Activated CD4-positive, CD25-positive, alpha-beta regulatory T cell (primary cell): Measurements from ENCODE around the gene KCNQ1OT1.
A peak's percentile ranks its signal among the peaks of the same experiment; 100 is the strongest.

Experiments
- DNase-seq, 4 experiments: peaks; one replicate each; lab custom pipeline; 2025; lab: John Stamatoyannopoulos, UW

KCNQ1OT1 gene

DNA sequence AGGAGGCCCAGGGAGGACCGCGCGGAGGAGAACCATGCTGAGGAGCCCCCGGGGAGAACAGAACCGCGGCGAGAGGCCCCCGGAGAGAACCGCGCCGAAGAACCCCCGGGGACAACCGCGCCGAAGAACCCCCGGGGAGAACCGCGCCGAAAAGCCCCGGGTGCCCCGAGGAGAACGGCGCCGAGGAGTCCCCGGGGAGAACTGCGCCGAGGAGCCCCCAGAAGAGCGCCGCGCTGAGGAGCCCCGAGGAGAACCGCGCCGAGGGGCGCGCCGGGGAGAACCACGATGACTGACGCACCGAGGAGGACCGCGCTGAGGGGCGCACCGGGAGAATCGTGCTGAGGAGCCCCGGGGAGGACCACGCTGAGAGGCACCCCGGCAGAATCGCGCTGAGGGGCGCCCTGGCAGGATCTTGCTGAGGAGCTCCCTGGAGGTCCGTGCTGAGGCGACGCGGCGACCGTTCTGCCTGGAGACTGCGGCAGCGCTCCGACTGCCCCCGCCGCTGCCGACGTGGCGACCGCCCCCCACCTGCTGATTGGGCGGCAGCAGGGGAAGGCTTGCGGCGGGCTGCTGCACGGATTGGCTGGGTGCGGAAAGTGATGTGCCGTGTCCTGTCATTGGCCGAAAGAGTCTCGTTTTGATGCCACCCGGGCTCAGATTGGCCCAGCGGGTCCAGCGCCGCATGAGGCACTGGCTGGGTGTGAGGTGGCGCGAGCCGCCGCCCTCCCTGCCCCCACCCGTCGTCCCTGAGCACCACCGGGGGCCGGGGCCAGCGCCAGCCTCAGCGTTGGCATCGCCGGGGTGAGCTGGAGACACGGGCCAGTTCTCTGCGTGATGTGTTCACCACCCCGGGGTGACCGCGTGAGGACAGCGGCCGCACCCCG lies at the start of gene KCNQ1OT1:
KCNQ1OT1 (minus strand) TSS at position 464 of the 884 bp plus-strand sequence.
- peak; percentile 61 to 74 (median 68) for DNase-seq

DNA sequence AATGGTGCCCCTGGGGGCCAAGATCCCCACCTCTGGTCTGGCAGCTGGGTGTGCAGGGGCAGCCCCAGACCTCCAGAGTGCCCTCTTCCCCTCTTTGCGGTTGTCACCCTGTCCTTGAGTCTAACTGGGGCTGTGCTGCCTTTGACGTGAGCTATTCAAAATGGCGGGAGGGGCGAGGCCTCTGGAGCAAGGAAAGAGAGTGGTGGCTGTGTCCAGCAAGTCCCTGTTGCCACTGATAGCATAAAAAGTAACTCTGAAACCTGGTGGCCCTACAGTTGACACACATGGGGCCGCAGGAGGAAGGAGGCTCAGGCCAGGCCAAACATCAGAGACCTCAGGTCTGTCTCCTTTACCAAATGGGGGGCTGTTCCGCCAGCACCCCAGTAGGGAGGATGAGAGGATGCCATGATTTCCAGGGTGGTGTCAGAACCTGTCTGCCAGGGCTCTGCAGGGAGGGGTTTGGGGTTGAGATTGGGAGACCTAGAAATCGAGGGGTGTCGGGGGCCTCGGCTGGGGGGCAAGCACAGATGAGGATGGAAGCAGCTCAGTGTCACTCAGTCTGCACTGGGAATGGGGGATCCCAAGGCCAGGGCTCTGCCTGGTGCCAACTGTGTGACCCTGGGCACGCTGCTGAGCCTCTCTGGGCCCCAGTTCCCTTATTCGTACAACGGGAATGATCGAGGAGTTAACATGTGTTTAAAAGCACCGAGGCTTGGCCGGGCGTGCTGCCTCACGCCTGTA lies 49.2 kb upstream of the KCNQ1OT1 start:
- no peak for DNase-seq

- DNase-seq = no peak
Measured at GRCh38 chr11:2748061-2748813, 48.4 kb upstream of the KCNQ1OT1 start.

- DNase-seq = no peak
Measured at GRCh38 chr11:2747248-2748027, 47.6 kb upstream of the KCNQ1OT1 start.

- DNase-seq = no peak
Measured at GRCh38 chr11:2746401-2747247, 46.8 kb upstream of the KCNQ1OT1 start.

- no peak for DNase-seq
Measured at GRCh38 chr11:2745511-2745910, 45.7 kb upstream of the KCNQ1OT1 start.

GRCh38 chr11:2744166-2744565 lies 44.4 kb upstream of the KCNQ1OT1 start:
- no peak for DNase-seq

- DNase-seq = no peak
Measured at GRCh38 chr11:2743427-2744110, 43.8 kb upstream of the KCNQ1OT1 start.

- DNase-seq = no peak
Measured at GRCh38 chr11:2742611-2743426, 43.0 kb upstream of the KCNQ1OT1 start.

- no peak for DNase-seq
Measured at GRCh38 chr11:2742201-2742600, 42.4 kb upstream of the KCNQ1OT1 start.

GRCh38 chr11:2741377-2742131 lies 41.8 kb upstream of the KCNQ1OT1 start:
- no peak for DNase-seq

DNA sequence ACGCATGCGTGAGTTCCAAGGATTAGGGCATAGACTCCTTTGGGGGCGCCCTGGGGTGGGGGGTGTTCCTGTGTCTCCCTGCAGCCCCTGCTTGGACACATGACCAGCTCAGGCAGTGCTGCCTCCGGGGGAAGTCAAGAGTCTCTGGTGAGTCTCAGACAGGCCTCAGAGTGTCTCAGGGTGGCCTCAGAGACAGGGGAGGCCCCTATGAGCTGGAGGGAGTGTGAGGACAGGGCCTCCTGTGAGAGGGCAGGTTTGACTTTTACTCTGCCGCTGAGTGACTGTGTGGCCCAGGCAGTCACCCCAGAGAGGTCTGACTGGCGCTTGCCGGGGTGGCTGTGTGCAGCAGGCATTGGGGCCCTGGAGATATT lies 41.2 kb upstream of the KCNQ1OT1 start:
- no peak for DNase-seq

DNA sequence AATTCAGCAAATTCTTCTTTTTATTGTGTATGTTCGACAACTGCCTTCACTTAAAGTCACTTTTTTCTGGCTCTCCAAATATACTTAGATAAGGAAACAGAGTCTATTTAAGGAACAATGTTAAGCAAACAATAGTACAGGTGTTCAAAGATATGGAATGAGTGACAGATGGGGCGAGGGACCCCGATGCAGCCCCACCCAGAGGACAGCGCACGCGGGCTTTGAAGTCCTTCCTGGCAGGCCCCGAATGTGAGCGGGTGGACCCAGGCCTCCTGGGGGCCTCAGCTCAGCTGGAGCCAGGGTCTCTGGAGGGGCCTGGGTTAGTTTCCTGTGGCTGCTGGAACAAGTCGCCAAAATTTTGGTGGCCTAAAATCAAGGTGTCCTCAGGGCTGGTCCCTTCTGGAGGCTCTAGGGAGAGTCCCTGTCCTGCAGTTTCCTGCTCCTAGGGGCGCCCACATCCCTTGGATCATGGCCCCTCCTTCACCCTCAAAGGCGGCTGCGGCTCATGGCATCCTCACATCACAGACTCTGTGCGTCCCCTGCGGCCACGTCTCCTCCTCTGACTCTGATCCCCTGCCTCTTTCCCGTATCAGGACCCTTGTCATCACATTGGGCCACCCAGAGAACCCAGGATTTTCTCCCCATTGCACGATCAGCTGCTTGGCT lies 40.6 kb upstream of the KCNQ1OT1 start:
- no peak for DNase-seq

- DNase-seq = no peak
Measured at GRCh38 chr11:2739531-2740274, 39.9 kb upstream of the KCNQ1OT1 start.

GRCh38 chr11:2738551-2739431 lies 39.0 kb upstream of the KCNQ1OT1 start:
- DNase-seq = no peak

- no peak for DNase-seq
Measured at GRCh38 chr11:2737866-2738265, 38.1 kb upstream of the KCNQ1OT1 start.
